ENCODE measurements around the gene HPX.

The HPX gene

DNA sequence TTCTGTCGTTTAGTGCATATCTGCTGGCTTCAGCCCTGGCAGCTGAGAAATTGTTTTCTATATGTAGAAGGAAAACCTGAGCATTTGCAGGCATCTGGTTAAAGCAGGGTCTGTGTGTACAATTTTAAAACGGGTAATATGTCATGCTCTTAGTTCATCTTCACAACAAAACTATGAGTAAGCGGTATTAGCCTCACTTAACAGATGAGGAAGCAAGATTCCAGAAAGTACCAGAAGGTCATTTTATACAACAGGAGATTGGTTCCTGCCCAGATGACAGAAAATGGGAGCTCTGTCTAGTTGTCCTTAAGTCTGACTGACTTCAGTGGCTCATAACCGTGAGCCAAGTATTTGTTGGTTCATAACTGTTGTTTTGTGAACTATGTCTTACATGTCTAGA lies 41.7 kb upstream of the HPX start:
- H3K4me3 ChIP-seq (IDR thresholded peaks at IDR 0.05; ENCODE audit: insufficient read depth, low read depth, low read length): peak overlapping the region; percentile 40
- no peaks in the 10 kb centered on the region; the same call in 1 of the 2 replicates for H4K20me1 ChIP-seq (ENCODE audit: insufficient read depth)
- peaks cover 33% of the 10 kb centered on the region for H3K79me2 ChIP-seq (ENCODE audit: insufficient read depth, low read depth)
- H3K4me1 ChIP-seq (ENCODE audit: low read depth, poor library complexity, severe bottlenecking): peaks cover 20% of the 10 kb centered on the region
- TF ChIP-seq, protein P1, sequence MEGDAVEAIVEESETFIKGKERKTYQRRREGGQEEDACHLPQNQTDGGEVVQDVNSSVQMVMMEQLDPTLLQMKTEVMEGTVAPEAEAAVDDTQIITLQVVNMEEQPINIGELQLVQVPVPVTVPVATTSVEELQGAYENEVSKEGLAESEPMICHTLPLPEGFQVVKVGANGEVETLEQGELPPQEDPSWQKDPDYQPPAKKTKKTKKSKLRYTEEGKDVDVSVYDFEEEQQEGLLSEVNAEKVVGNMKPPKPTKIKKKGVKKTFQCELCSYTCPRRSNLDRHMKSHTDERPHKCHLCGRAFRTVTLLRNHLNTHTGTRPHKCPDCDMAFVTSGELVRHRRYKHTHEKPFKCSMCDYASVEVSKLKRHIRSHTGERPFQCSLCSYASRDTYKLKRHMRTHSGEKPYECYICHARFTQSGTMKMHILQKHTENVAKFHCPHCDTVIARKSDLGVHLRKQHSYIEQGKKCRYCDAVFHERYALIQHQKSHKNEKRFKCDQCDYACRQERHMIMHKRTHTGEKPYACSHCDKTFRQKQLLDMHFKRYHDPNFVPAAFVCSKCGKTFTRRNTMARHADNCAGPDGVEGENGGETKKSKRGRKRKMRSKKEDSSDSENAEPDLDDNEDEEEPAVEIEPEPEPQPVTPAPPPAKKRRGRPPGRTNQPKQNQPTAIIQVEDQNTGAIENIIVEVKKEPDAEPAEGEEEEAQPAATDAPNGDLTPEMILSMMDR (conservative IDR thresholded peaks at IDR 0.05; ENCODE audit: low read depth, low read length): no peak
- H3K27me3 ChIP-seq (ENCODE audit: insufficient read depth, low read depth): no peaks in the 10 kb centered on the region
- H3K27ac ChIP-seq: no peak overlapping the region
- H3K4me2 ChIP-seq: peak overlapping the region; percentile 95
- 0 out of 2 replicates have a peak, but pooled peaks cover 5% of the 10 kb centered on the region for H3K36me3 ChIP-seq (ENCODE audit: insufficient read depth)
- peak overlapping the region; percentile 87; the same call in 1 of the 2 replicates for H3K9ac ChIP-seq
- H2AFZ ChIP-seq (ENCODE audit: low read depth): no peak overlapping the region

DNA sequence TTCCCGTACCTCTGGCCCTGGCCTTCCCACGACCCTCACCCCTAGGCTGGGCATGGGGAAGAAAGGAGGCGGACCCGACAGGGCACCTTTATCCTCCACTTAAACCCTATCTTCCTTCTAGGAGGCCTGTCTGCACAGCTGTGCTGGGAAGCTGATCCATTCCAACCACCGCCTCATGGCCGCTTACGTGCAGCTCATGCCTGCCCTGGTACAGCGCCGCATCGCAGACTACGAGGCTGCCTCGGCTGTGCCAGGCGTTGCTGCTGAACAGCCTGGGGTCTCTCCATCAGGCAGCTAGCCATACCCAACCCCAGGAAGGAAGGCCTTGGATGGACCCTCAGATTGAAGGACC lies 41.1 kb upstream of the HPX start:
- H3K36me3 ChIP-seq (ENCODE audit: insufficient read depth): 0 out of 2 replicates have a peak, but pooled peaks cover 5% of the 10 kb centered on the region
- peaks cover 33% of the 10 kb centered on the region for H3K79me2 ChIP-seq (ENCODE audit: insufficient read depth, low read depth)
- peak overlapping the region; percentile 40 for H3K4me3 ChIP-seq (IDR thresholded peaks at IDR 0.05; ENCODE audit: insufficient read depth, low read depth, low read length)
- H3K9ac ChIP-seq: peak overlapping the region; percentile 87
- H2AFZ ChIP-seq (ENCODE audit: low read depth): peak overlapping the region; percentile 55; the same call in 1 of the 2 replicates
- peaks cover 20% of the 10 kb centered on the region for H3K4me1 ChIP-seq (ENCODE audit: low read depth, poor library complexity, severe bottlenecking)
- TF ChIP-seq, protein P1 (conservative IDR thresholded peaks at IDR 0.05; ENCODE audit: low read depth, low read length): no peak
- peak overlapping the region; percentile 95 for H3K4me2 ChIP-seq
- no peaks in the 10 kb centered on the region; the same call in 1 of the 2 replicates for H4K20me1 ChIP-seq (ENCODE audit: insufficient read depth)
- H3K27me3 ChIP-seq (ENCODE audit: insufficient read depth, low read depth): no peaks in the 10 kb centered on the region
- H3K27ac ChIP-seq: peak overlapping the region; percentile 69

DNA sequence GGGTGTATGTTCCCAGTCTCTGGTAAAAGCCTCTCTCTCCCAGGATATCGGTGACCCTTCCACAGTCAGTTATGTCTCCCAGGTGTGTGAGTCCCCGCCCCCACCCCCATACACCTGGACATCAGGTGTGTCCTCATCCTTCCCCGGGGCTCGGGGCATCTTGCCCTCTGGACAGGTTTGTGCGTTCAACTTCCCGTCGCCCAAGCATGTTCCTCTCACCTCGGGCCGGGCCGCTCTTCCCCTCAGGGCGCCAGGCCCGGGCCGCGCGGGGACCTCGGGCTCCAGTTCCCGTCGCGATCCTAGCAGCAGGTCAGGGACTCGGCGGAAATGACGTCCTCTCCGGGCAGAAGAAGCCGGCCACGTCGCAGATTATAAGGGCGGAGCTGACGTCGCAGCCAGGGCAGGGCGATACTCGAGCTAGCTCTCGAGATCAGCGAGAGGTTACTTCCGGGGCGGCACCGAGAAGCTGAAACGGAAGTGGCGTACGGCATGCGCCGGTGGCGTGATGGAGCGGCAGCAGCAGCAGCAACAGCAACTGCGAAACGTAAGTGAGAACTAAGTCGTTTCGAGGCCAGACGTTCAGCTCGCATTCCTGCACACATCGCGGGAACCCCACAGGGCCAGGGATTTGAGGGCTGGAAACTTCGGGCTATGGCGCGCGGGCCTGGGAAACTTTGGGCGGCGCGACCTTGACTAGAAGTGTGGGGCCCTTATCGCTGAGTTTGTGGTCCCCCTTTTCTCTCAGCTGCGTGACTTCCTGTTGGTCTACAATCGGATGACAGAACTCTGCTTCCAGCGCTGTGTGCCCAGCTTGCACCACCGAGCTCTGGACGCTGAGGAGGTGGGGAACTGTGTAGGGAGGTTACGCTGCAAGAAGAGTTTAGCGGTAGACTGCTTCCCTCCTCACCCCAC lies 40.5 kb upstream of the HPX start, which contains the start of the genes ARFIP2 and TIMM10B:
TSS of gene ARFIP2 (minus strand) at position 320 of the 912 bp plus-strand sequence. CDS start 910 bp downstream, outside the sequence.
TSS of gene TIMM10B (plus strand) at position 490 of the 912 bp plus-strand sequence. CDS start at position 506, 16 bp downstream.
- Histone ChIP-seq H3K36me3 (ENCODE audit: insufficient read depth) (0 out of 2 replicates have a peak, but pooled peaks cover 5% of the 10 kb centered on the region), H2AFZ (ENCODE audit: low read depth) (peak within 1 kb of the TSS; percentile 55), H3K4me3 (IDR thresholded peaks at IDR 0.05; ENCODE audit: insufficient read depth, low read depth, low read length) (peak within 1 kb of the TSS; percentile 40), H3K27me3 (ENCODE audit: insufficient read depth, low read depth) (no peaks in the 10 kb centered on the region), H3K27ac (peak within 1 kb of the TSS; percentile 69), H4K20me1 (ENCODE audit: insufficient read depth) (no peaks in the 10 kb centered on the region), H3K4me1 (ENCODE audit: low read depth, poor library complexity, severe bottlenecking) (peaks cover 20% of the 10 kb centered on the region), H3K4me2 (peak within 1 kb of the TSS; percentile 95), H3K9ac (peak within 1 kb of the TSS; percentile 87), H3K79me2 (ENCODE audit: insufficient read depth, low read depth) (peaks cover 33% of the 10 kb centered on the region)
- TF ChIP-seq, protein P1 (conservative IDR thresholded peaks at IDR 0.05; ENCODE audit: low read depth, low read length): no peak

DNA sequence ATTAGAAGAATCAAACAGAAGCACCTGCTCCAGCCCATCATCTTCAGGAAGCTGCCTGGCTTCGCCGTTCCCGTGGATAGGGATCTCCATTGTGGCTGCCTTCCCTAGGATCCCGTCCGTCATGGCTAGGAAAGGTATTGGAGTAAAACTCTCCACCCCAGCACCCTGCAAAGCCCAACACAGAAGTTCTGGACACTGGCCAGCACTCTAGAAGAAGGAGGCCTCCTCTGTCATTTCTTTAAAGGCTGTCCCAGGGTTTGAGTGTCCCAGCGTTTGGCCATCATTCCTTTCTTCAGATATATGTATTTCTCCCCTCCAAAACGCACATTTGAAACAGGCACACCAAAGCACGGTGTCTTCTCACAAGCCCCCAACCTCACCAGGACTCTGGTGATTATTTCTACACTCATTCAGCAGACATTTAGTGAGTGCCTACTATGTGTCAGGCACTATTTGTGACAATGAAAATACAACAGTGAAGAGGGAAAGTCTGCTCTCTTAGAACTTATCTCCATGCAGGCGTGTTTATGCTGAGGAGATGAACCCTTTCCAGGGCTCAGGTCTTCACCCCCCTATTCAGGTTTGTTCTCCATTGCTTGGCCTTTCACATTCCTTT lies 39.6 kb upstream of the HPX start:
- no peaks in the 10 kb centered on the region for H4K20me1 ChIP-seq (ENCODE audit: insufficient read depth)
- peak overlapping the region; percentile 55; the same call in 1 of the 2 replicates for H2AFZ ChIP-seq (ENCODE audit: low read depth)
- H3K4me1 ChIP-seq (ENCODE audit: low read depth, poor library complexity, severe bottlenecking): peaks cover 20% of the 10 kb centered on the region
- peak overlapping the region; percentile 78 for H3K4me2 ChIP-seq
- H3K27ac ChIP-seq: peak overlapping the region; percentile 69; the same call in 1 of the 2 replicates
- H3K79me2 ChIP-seq (ENCODE audit: insufficient read depth, low read depth): peaks cover 33% of the 10 kb centered on the region
- TF ChIP-seq, protein P1 (conservative IDR thresholded peaks at IDR 0.05; ENCODE audit: low read depth, low read length): no peak
- H3K9ac ChIP-seq: peak overlapping the region; percentile 87
- H3K4me3 ChIP-seq (IDR thresholded peaks at IDR 0.05; ENCODE audit: insufficient read depth, low read depth, low read length): no peak overlapping the region
- no peaks in the 10 kb centered on the region for H3K27me3 ChIP-seq (ENCODE audit: insufficient read depth, low read depth)
- H3K36me3 ChIP-seq (ENCODE audit: insufficient read depth): 0 out of 2 replicates have a peak, but pooled peaks cover 5% of the 10 kb centered on the region
